HCT116 (cell line): Measurements from ENCODE around the gene RPL38.

Experiments
- ATF3 ChIP-seq: IDR thresholded peaks from 2 replicates; pipeline ENCODE4 v1.6.1; 2012
- CEBPB ChIP-seq: IDR thresholded peaks from 2 replicates; pipeline ENCODE4 v1.6.1; 2012; ENCODE audit warnings: low read depth
- CTCF ChIP-seq, 3 experiments: fragments of 200-600 bp in 1 of 3; sonication (generic) in 1 of 3; IDR thresholded peaks in 2 of 3; conservative IDR thresholded peaks in 1 of 3; 2 replicates each; pipeline ENCODE4 v1.5.1; 2012 to 2017; ENCODE audit warnings: low read depth in 2 of 3, low read length in 2 of 3, antibody characterized with exemption in 1 of 3, borderline replicate concordance in 1 of 3, control low read depth in 1 of 3, mild to moderate bottlenecking in 1 of 3, mixed read lengths in 1 of 3, mixed run types in 1 of 3, moderate library complexity in 1 of 3; ENCODE audit not compliant: insufficient read depth in 1 of 3
- EGR1 ChIP-seq: IDR thresholded peaks from 2 replicates; pipeline ENCODE4 v1.6.1; 2012; ENCODE audit warnings: low read depth
- EZH2 ChIP-seq: fragments of 200-600 bp; sonication (generic); IDR thresholded peaks from 2 replicates; pipeline ENCODE4 v1.6.1; 2017; ENCODE audit warnings: antibody characterized with exemption, mixed run types
- MAX ChIP-seq: IDR thresholded peaks from 2 replicates; pipeline ENCODE4 v1.6.1; 2012
- POLR2A ChIP-seq: IDR thresholded peaks from 2 replicates; pipeline ENCODE4 v1.7.0; 2011; ENCODE audit warnings: borderline replicate concordance; ENCODE audit not compliant: insufficient read depth, insufficient read length; ENCODE audit errors: extremely low read depth
- POLR2AphosphoS5 ChIP-seq: IDR thresholded peaks from 2 replicates; pipeline ENCODE4 v1.6.1; 2011; ENCODE audit warnings: mild to moderate bottlenecking, low read depth, low read length, moderate library complexity
- REST ChIP-seq: IDR thresholded peaks from 2 replicates; pipeline ENCODE4 v1.6.1; 2012; ENCODE audit warnings: low read depth
- TCF7L2 ChIP-seq: IDR thresholded peaks from 2 replicates; pipeline ENCODE4 v1.7.0; 2011; ENCODE audit warnings: borderline replicate concordance, inconsistent platforms; ENCODE audit not compliant: insufficient read depth, insufficient read length; ENCODE audit errors: extremely low read depth

- TF ChIP-seq CTCF (IDR thresholded peaks at IDR 0.05 in 2 of 3, conservative IDR thresholded peaks at IDR 0.05 in 1 of 3; ENCODE audit: borderline replicate concordance in 1 of 3, insufficient read depth in 1 of 3, low read depth in 2 of 3, low read length in 2 of 3) = no peak
- no peak for TF ChIP-seq POLR2AphosphoS5
- no peak for TF ChIP-seq POLR2A
- no peak for TF ChIP-seq TCF7L2
- TF ChIP-seq CEBPB = no peak
- no peak for TF ChIP-seq EZH2
- TF ChIP-seq MAX = no peak
- TF ChIP-seq EGR1 = no peak
- TF ChIP-seq REST = no peak
- TF ChIP-seq ATF3 = no peak
These were observed 41.1 kb downstream of the RPL38 start for GRCh38 chr17:74244548-74244947.
